GM12891 (cell line): ENCODE measurements around the gene AKAP4. TPM values are rescaled to one million over a fixed set of nuclear protein-coding genes. Genes with fewer than 3 reads are reported as not detected.

Experiments
- DNase-seq: peaks from one replicate; pipeline ENCODE4 v3.0.0; 2011; ENCODE audit warnings: low spot score; ENCODE audit not compliant: insufficient read length
- FAIRE-seq: peaks from 2 replicates; lab custom pipeline; 2011; peaks lifted over from hg19 to GRCh38; lab: Jason Lieb, UNC
- PAX5 ChIP-seq: IDR thresholded peaks from 2 replicates; pipeline ENCODE4 v1.6.1; 2011; ENCODE audit warnings: low read length, moderate library complexity, mild to moderate bottlenecking; ENCODE audit not compliant: insufficient read depth, severe bottlenecking
- POLR2A ChIP-seq: IDR thresholded peaks from 2 replicates; pipeline ENCODE4 v1.6.1; 2011; ENCODE audit warnings: low read depth, low read length, control low read depth
- POLR2AphosphoS5 ChIP-seq: IDR thresholded peaks from 2 replicates; pipeline ENCODE4 v1.6.1; 2011; ENCODE audit warnings: low read depth, low read length, control low read depth
- POU2F2 ChIP-seq: IDR thresholded peaks from 2 replicates; pipeline ENCODE4 v1.6.1; 2011; ENCODE audit warnings: low read depth, mild to moderate bottlenecking, control low read depth, low read length, moderate library complexity
- SPI1 ChIP-seq: IDR thresholded peaks from 2 replicates; pipeline ENCODE4 v1.6.1; 2011; ENCODE audit warnings: low read depth, low read length, control low read depth
- TAF1 ChIP-seq: IDR thresholded peaks from 2 replicates; pipeline ENCODE4 v1.6.1; 2011; ENCODE audit warnings: low read depth, low read length, control low read depth
- polyA plus RNA-seq: library from polyadenylated mRNA; unstranded; fragments of >200 nt; gene quantifications from one replicate; pipeline ENCODE4 v1.2.1, GENCODE V29; 2012; ENCODE audit warnings: low read depth, missing spikeins, inconsistent platforms; ENCODE audit not compliant: missing spikeins

AKAP4 gene
- not detected for polyA plus RNA-seq

- DNase-seq (no peak), FAIRE-seq (no peak)
- TF ChIP-seq SPI1 (no peak), POLR2A (no peak), TAF1 (no peak), POU2F2 (no peak), POLR2AphosphoS5 (no peak), PAX5 (no peak)
These were observed at the start of gene AKAP4 for GRCh38 chrX:50200907-50201306. TSS of gene AKAP4 (minus strand) at chrX:50201007. CDS start at chrX:50200889, 118 bp downstream.

- TF ChIP-seq POLR2AphosphoS5 (no peak), POU2F2 (no peak)
- DNase-seq (no peak), FAIRE-seq (no peak)
These were observed 10.7 kb upstream of the AKAP4 start for GRCh38 chrX:50211510-50211909.

GRCh38 chrX:50206753-50207152 lies 5.9 kb upstream of the AKAP4 start:
- no peak for TF ChIP-seq POU2F2
- TF ChIP-seq PAX5 = no peak
- TF ChIP-seq POLR2A = no peak
- TF ChIP-seq SPI1 = no peak
- no peak for TF ChIP-seq TAF1
- TF ChIP-seq POLR2AphosphoS5 = no peak
- no peak for DNase-seq
- no peak for FAIRE-seq

- TF ChIP-seq TAF1 (peak; percentile 17; the same call in 1 of the 2 replicates), POU2F2 (no peak), POLR2AphosphoS5 (no peak), POLR2A (no peak), PAX5 (no peak)
- peak; percentile 70 for FAIRE-seq
- peak; percentile 30 for DNase-seq
These were observed 3.6 kb upstream of the AKAP4 start, which contains the start of gene CCNB3 for GRCh38 chrX:50204364-50204899. TSS of gene CCNB3 (plus strand) at chrX:50204765. CDS start at chrX:50285164, 80,399 bp downstream.

GRCh38 chrX:50202539-50202938 lies 1.7 kb upstream of the AKAP4 start:
- DNase-seq (no peak), FAIRE-seq (no peak)
- TF ChIP-seq TAF1 = no peak
- no peak for TF ChIP-seq POU2F2
- TF ChIP-seq POLR2A = no peak
- TF ChIP-seq PAX5 = no peak
- no peak for TF ChIP-seq POLR2AphosphoS5
- no peak for TF ChIP-seq SPI1

- no peak for DNase-seq
- no peak for TF ChIP-seq TAF1
- no peak for TF ChIP-seq POLR2A
- TF ChIP-seq SPI1 = no peak
- no peak for FAIRE-seq
These were observed 2.5 kb downstream of the AKAP4 start for GRCh38 chrX:50198348-50198747.

- TF ChIP-seq POLR2A = no peak
- TF ChIP-seq POU2F2 = no peak
- TF ChIP-seq POLR2AphosphoS5 = no peak
- TF ChIP-seq TAF1 = no peak
- TF ChIP-seq SPI1 = no peak
- no peak for TF ChIP-seq PAX5
These were observed 11.8 kb downstream of the AKAP4 start for GRCh38 chrX:50188859-50189600.

GRCh38 chrX:50183891-50184290 lies 16.9 kb downstream of the AKAP4 start:
- TF ChIP-seq POLR2A (no peak), POU2F2 (no peak), PAX5 (no peak), SPI1 (no peak), POLR2AphosphoS5 (no peak), TAF1 (no peak)
- DNase-seq = no peak
- no peak for FAIRE-seq

More at GRCh38 chrX:50188859-50189600, 11.8 kb downstream of the AKAP4 start:
- DNase-seq = no peak
- FAIRE-seq = peak; percentile 31

- TF ChIP-seq POLR2AphosphoS5 (no peak), POU2F2 (no peak), PAX5 (no peak), POLR2A (no peak), SPI1 (no peak), TAF1 (no peak)
- DNase-seq (no peak), FAIRE-seq (peak; percentile 45)
These were observed 20.5 kb downstream of the AKAP4 start for GRCh38 chrX:50180073-50180940.
